Fibroblast of gingiva (primary cell): Measurements from ENCODE around the gene NUTM2F.
A peak's percentile ranks its signal among the peaks of the same experiment; 100 is the strongest.
"Not testable (repeated sequence)": the region's sequence is repeated elsewhere in the genome, so short reads cannot be mapped to it uniquely, and the experiment has no call there.

Experiments
- DNase-seq: peaks from one replicate; pipeline ENCODE4 v3.0.0-alpha.2; 2011; ENCODE audit warnings: low read depth

Gene NUTM2F

GRCh38 chr9:94316236-94316635 lies 12.2 kb downstream of the NUTM2F start:
- not testable (repeated sequence) for DNase-seq

- not testable (repeated sequence) for DNase-seq
Measured at GRCh38 chr9:94315034-94315984, 13.1 kb downstream of the NUTM2F start.

GRCh38 chr9:94303321-94303720 lies 25.1 kb downstream of the NUTM2F start:
- DNase-seq, result no peak

GRCh38 chr9:94302426-94302825 lies 26.0 kb downstream of the NUTM2F start:
- no peak for DNase-seq

- DNase-seq, result no peak
Measured at GRCh38 chr9:94301583-94301982, 26.9 kb downstream of the NUTM2F start.

- DNase-seq, result no peak
Measured at GRCh38 chr9:94300470-94301301, 27.8 kb downstream of the NUTM2F start.

GRCh38 chr9:94298949-94299599 lies 29.4 kb downstream of the NUTM2F start:
- no peak for DNase-seq

- peak; percentile 71 for DNase-seq
Measured at GRCh38 chr9:94289691-94290090, 38.8 kb downstream of the NUTM2F start.

- peak; percentile 26 for DNase-seq
Measured at GRCh38 chr9:94287877-94288513, 40.4 kb downstream of the NUTM2F start.

- DNase-seq, result no peak
Measured at GRCh38 chr9:94286116-94286515, 42.3 kb downstream of the NUTM2F start.

- DNase-seq, result no peak
Measured at GRCh38 chr9:94281101-94281500, 47.3 kb downstream of the NUTM2F start.

- no peak for DNase-seq
Measured at GRCh38 chr9:94280409-94280989, 47.9 kb downstream of the NUTM2F start.

- DNase-seq, result no peak
Measured at GRCh38 chr9:94277885-94278536, 50.4 kb downstream of the NUTM2F start.

GRCh38 chr9:94277029-94277428 lies 51.4 kb downstream of the NUTM2F start:
- not testable (repeated sequence) for DNase-seq

GRCh38 chr9:94270009-94270408 lies 58.4 kb downstream of the NUTM2F start:
- DNase-seq, result no peak

- DNase-seq, result no peak
Measured at GRCh38 chr9:94269264-94269663, 59.2 kb downstream of the NUTM2F start.
